Measurements from ENCODE around the gene TMTC1.

The TMTC1 gene

DNA sequence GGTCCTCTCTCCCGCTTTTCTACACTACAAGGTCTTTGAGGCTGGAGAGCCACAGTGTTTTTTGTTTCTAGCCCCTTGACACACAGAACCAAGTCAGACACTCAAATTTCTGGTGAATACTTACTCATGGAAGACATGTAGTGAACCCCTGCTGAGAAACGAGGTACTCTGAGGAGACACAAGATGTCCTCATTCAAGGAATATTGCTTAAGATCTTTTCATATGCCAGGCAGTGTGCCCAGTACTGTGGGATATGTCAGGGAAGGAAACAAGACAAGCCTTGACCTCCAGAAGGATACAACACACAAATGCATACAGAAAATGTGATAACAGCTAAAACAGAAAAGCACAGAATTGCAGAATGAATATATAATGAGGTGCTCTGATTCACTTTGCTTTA, 75.9 kb downstream of the TMTC1 start:
- no peak for DNase-seq

DNA sequence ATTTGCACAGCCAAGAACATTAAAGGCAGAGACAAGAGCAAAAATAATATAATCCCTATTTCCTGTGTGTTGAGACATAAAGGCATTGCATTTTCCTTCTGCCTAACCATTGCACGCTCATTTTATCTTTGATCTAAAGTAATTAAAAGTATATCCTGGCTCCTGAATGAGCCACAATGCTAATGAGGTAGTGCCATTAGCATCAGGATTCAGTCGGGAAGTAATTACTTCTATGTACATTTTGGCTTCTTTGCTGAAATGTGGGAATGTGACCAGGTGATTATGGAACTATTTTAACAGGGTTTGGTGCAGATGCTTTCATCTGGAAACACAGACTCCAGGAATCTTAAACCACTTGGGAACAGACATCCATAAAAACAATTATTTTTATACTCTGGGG, 77.4 kb downstream of the TMTC1 start:
- no peak for DNase-seq

DNA sequence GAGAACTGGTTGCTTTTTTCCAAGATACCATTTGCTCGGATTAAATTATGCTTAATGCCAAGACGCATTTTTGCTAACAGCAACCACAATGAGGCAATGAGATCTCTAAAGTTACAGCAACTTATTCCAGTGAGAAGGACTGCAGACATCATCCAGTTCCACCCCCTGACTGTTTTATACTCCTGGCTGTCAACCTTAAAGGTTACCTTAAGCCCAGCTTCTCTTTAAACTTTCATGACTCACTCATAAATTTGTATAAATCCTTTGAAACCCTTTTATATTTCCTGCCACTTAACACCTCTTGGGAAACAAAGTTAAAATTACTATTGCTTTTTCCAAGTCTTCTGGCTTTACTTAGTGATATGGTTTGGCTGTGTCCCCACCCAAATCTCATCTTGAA, 80.2 kb downstream of the TMTC1 start:
- DNase-seq = no peak

DNA sequence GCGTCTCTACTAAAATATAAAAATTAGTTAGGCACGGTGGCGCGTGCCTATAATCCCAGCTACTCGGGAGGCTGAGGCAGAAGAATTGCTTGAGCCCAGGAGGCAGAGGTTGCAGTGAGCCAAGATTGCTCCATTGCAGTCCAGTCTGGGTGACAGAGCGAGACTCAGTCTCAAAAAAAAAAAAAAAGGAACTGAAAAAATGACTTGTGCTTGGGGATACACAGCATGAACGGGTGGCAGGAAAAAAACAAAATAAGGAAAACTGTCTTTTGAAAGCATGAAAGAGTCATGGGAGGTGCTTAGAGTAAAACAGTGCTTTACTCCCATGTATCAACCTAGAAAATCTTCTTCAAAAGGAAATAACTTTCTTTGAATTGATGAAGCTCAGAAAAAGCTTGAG, 80.8 kb downstream of the TMTC1 start:
- DNase-seq = no peak

DNA sequence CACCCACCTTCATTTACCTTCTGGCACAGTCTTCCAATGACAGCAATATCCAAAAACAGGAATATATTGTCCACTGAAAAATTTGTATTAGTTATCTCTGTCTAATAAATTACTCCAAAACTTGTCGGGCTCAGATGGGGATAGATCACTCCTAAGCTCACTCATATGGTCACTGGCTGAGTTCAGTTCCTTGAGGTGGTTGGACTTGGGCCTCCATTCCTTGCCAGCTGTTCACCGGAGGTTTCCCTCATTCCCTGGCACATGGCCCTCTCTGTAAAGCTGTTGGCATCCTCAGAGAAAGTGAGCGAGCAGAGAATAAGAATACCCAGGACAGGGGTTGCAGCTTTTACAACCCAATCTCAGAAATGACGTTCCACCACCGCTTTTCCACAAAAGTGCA, 81.5 kb downstream of the TMTC1 start:
- DNase-seq = no peak

DNA sequence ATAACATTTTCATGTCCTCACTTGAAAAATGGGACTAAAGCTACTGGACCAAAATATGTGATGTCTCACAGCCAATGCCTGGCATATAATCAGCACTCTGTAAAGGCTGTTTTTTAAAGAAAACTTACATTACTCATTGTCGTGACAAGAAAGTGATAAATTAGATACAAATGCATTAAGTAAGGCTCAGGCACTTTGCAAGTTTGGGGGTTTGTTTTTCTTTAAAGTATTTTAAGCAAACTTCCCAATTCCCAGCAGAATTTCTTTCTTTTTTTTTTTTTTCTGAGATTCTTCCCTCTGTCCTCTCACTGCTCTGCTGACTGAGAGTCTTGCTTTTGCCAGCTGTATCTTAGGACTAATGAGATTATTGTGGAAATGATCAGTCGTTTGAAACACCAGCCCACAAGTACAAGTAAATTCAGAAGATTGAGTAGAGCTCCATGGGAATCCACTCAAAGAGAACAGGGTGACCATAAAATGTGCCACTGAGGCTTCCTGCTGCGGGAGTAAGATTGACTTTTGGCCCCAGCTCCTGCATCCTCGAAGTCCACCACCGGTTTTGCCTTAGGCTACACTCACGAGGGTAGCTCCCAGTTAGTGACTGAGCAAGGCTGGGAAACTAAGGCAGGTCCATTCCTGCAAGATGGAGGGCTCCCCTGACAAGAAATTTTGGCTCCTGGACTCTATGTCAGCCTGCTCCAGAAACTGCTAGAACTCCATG, 82.8 kb downstream of the TMTC1 start:
- DNase-seq = no peak

DNA sequence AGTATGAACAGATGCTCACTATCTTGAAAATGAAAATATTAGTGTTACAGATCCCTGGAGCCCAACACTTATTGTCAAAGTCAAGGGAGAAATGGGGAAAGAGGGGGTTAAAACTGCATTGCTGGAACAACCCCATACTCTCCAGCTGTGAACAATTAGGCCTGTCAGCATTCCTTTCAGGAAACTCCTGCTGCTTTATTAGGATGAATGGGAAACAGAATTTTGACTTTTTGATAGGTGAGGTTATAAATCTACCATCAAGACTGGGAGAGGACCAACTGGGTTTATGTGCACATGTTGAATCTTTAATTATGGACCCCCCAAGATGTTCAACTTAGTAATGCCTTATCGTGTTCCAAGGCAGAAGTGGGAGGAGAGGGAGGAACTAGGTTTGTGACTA, 85.0 kb downstream of the TMTC1 start:
- no peak for DNase-seq

DNA sequence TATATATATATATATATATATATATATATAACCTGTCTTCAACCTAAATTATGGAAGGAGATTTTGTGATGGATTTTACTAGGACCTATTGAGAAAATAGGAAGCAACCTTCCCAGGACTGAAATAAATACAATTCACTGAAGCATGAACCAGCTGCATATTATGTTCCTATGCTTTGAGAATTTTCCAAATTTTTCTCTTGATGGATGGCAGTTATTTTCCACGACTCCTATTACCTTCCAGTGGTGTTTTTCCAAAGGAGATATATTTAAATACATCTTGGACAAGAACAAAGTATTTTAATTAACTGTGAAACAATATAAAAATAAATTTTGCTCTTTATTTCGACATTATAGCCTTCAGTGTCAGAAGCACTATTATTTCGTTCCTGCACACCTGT, 87.9 kb downstream of the TMTC1 start:
- no peak for DNase-seq

DNA sequence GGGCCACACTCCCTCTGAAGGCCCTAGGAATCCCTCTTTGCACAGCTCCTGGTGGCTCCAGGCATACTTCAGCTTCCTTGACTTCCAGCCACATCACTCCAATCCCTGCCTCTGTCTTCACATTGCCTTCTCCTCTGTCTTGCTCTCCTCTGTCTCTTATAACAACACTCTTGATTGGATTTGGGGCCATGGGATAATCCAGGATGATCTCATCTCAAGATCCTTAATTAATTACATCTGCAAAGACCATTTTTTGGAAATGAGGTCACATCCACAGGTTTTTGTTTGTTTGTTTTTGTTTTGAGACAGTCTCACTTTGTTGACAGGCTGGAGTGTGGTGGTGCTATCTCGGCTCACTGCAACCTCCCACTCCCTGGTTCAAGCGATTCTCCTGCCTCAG, 88.7 kb downstream of the TMTC1 start:
- no peak for DNase-seq

DNA sequence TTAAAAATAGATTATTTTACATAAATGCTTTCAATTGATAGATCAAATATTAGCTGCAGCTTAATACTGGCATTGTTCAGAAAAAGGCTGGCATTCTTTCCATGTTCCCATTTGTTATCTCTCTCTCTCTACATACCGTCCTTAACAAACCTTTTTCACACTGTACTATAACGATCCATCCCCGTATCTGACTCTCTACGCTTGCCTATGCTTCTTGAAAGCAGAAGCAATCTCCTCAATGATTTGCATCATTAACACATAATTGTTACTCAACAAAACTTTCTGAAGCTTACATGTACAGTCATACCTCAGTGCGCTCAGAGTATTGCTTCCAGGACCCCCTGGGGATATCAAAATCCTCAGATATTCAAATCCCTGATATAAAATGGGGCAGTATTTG, 89.7 kb downstream of the TMTC1 start:
- DNase-seq = no peak

DNA sequence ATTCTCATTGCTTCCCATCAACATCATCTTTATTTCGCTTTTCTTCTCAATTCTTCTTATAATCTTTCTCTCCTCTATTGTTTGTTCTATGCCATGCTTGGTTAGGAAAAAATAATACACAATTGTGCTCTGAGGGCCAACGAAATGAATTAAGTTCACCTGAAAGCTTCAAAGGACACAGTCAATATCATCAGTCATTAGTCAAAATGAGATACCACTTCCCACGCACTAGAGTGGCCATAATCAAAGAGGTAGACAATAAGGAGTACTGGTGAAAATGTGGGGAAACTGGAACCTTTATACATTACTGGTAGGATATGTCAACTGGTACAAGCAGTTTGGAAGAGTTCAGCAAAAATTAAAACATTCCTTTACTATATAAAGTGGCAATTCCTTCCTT, 91.5 kb downstream of the TMTC1 start:
- DNase-seq = no peak

DNA sequence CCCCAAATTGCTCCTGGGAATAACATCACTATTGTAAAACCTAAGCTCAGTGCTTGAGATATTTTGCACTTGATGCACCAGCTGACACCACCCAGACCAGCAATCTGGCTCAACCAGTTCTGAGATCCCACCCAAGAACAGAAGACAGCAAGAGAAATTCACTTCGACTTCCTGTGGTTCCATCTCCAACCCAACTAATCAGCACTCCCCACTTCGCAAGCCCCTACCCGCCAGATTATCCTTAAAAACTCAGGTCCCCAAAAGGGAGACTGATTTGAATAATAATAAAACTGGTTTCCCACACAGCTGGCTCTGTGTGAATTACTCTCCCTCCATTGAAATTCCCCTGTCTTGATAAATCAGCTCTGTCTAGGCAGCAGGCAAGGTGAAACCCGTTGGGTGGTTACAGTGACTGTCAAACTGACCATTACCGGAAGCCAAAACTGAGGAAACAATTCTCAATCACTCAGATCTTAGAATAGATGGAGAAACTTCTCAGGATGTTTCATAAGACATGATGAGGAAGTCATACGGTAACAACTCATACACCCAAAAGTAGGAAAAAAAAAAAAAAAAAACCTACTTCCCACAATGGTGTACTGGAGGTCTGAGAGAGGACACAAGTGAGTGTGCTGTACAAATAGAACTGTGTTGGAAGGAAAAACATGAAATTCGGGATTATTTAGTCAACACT, 92.4 kb downstream of the TMTC1 start:
- no peak for DNase-seq

DNA sequence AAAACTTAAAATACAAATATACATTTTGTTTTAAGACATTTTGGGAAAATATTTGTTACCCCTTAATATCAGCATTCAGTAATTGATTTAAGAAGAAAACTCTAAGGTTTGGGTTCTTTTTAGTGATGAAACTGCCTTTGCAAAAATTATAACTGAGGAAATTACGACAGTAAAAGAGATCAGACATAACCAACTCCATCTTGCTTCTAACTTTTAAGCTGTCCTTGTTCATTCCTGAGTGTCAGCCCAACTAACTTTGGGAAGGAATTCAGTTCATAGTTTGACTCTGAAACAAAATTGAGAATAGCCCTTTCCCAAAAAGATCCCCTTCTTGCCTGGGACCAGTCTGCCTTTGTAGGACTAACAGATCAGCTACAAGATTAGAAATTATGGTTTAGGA, 93.0 kb downstream of the TMTC1 start:
- DNase-seq = no peak

DNA sequence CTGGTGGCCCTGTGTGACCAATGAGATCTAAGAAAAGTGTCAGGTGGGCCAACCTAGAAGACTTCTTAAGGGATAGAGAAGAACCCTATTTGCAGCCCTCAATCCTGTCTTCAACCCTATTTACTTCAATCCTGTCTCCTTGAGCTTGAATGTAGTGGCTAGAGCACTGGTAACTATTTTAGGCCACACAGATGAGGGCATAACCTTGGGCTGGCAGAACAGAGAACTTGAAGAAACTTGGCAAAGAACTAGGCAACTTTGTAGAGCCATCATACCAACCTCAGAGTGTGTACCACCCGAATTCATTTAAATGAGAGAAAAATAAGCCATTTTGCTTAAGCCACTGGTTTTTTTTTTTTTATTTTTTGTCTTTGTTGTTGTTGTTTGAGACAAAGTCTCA, 94.8 kb downstream of the TMTC1 start:
- no peak for DNase-seq

DNA sequence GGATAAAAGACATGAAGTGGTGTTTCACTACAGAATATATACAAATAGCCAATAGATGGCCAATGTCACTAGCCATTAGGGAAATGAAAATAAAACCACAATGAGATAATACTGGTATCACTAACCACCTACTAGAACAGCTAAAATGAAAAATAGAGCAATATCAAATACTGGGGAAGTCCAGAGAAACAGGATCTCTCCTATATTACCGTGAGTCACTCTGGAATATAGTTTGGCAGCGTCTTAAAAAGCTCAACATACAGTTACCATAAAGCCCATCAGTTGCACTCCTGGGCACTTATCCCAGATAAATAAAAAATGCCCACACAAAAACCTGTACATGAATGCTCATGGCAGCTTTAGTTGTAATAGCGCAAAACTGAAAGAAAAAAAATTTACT, 101.7 kb downstream of the TMTC1 start:
- no peak for DNase-seq

DNA sequence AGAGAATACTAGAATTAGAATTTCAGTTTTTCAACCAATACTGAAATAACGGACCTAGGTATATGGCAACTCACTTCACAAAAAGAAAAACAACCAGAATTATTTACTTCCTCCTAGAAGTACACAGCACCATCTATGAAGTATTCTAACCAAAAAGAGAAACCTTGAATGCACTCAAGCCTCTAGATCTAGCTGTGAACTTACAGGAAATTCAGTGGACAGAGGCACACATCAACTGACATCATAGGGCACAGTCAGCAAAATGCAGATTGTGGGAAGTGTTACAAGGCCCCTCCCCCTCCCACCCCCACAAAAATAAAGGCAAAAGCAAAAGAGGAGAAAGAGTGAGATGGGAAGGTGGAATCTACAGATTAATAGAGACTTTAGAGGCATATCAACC, 102.4 kb downstream of the TMTC1 start:
- DNase-seq = no peak

DNA sequence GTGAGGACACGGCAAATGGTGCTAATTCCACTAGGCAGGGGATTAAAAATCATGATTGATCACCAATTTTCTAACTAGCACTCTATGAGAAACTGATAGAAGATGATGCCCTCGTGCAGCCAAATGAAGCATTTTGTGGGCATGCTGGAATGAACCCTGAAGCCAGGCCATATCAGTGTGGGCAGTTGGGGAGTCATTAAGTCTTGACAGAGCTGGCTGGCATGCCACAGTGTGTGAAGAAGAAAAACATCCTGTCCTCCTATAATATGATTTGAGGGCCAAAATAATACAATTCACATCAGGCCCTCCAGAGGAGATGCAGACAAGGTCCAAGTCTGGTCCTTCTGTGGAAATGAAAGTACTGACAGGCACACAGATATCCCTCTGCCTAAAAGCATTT, 107.1 kb downstream of the TMTC1 start:
- no peak for DNase-seq

DNA sequence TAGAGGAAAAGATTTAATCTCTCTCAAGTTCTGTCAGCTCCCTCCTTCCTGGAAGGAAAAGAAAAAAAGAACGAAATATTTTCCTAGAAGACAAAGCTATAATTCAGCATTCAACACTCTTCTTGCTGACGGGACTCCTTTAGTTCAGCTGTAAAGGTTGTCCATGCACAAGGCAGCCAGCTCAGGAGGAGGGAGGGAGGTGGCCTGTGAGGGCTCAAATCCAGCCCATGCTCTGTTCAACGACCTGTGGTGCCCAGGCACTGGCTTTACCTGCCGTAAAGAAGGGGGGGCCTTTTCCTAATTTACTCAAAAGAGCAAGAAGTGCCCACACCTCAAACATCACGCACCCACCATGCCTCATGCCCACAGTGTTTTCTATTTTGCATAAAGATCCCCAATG, 109.3 kb downstream of the TMTC1 start:
- no peak for DNase-seq

DNA sequence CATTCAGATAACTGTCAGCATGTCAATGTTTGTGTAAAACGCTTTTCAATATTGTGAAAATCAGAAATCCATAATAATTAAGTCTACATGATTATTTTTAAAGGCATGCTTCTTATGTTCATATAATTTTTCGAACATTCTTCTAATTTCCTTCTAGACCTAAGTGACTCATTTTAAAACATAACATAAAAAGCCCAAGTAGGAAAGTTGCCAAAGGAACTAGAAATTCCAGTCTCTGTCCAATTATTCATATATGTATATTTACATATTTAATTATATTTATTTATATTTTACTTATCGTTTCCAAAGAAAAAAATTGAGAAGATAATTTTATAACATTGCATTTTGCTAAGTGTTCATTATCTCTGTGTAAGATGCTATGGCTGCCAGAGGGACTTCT, 110.4 kb downstream of the TMTC1 start:
- DNase-seq = no peak

DNA sequence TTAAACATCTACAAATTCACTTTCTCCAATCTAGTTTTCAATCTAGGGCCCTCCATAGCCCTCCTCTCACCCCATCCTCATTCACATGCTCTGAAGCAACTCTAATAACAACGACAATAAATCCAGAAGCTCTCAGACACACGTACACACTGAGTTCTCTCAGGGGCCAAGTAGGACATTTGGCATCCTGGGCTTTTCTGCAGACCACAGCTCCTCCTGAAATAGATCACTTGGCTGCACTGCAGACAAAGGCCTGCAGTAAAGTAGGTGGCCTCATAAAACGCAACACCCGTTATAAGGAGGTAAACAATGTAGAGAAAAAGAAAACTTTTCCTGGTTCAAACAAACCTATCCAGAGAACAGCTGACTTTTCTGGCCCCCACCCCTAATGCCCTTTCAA, 111.2 kb downstream of the TMTC1 start:
- no peak for DNase-seq

DNA sequence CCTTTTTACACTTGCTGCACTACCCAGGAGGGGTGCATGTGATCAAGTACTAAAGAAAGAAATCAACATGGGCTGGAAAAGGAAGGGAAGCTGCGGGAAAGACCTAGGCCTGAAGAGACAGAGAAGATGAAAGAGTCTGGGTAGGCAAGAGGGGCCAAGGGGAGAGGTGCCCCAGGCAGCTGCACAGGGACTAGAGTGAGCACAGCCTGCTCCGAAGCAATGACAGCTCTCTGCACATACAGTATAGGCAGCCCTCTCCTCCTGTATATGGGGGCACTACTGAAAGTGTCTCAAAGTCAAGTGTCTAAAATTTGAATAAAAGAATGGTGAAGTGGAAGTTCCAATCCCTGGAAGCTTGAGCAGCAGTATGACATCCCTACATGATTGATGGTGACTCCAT, 112.0 kb downstream of the TMTC1 start:
- no peak for DNase-seq

DNA sequence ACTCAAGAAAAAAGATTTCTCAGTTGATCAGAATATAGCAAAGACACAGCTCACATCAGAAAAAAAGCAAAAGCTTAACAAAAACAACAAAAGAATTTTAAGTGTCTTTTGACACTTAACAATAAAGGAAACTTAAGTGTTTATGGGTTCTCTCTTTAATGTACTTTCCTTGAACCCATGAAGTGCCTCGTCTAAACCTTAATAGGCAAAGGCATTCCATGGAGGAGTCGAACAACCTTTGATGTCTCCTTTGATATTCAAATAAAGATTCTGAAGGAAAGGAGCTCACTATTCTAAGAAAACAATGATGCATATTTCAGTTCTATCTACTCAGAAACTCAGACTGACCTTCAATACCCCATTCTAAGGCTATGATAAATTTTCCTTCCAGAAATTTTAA, 116.7 kb downstream of the TMTC1 start:
- DNase-seq = no peak

DNA sequence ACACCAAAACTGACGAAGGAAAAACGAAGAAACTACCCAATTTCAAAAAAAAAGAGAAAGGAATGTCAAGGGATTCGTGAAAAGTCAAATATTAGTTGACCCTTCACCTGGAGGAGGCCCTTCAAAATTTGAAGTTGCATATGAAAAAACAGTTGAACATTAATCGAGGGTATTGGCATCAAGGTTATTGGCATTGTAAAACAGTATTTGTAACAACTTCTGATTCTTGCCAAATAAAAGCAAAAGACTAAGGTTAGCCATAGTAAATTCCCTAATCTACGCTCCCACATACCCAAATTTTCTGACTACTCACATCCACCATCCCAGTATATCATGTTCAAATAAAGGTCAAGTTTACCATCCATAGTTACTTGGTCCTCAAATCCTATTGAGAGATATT, 118.6 kb downstream of the TMTC1 start:
- DNase-seq = no peak

DNA sequence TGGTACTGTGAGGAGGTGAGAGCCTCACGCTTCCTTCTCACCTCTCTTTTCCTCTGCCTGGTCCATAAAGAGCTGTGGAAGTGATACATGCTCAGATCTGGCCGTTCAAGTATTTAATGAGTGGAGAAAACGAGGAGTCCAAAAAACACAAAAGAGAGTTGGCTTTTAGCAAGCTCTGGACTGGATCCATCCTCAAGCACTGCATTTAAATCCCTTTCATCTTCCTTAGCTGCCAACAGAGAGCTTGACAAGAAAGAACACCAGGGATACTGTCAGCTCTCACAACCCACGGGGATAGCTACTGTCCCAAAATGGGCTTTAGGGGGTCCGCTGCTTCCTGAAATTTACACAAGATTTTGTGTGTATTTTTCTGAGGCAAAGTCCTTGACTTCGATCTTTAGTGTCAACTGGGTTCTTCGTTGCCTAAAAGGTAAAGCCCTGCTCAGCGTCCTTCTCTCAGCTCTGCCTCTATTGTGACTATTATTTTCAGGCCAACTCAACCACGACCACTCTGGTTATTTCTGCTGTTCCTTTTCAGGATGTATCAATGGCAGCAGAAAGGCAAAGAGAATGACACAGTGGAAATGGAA, 120.9 kb downstream of the TMTC1 start:
- DNase-seq = no peak

DNA sequence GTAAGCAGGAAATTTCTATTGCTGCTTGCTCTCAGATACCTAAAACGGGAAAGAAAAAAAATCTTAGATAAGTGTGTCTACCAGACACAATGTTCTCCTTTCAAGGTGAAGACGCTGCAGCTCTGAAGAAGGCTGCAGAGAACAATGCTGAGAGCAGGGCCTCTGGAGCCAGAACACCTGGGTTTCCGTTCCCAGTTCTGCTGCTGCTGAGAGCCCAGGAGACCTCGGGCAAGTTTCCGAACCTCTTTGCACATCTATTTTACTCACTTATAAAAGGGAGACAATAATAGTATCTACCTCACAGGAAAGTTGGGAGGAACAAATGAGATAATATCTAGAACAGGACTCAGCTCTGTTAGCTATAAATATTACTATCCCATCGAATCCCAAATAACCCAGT, 122.9 kb downstream of the TMTC1 start:
- no peak for DNase-seq

Data from CD4-positive, alpha-beta T cell treated with Interleukin-17A for 1 hour (primary cell).